ENCODE data around the gene BCKDHA. TPM values are rescaled to one million over a fixed set of nuclear protein-coding genes. Genes with fewer than 3 reads are reported as not detected.

BCKDHA gene
- total and polyA plus RNA-seq, 5 donors = 21.0 to 50.4 (median 33.4) TPM

GRCh38 chr19:41420101-41420880, 22.7 kb downstream of the BCKDHA start:
- DNase-seq = peak in 1 of 3 donors; percentile 10
- H3K9me3 ChIP-seq (ENCODE audit: control insufficient read depth, low read length) = no peaks in the 10 kb centered on the region
- intact Hi-C loops (cut with DNase I) = no loop called here
- ATAC-seq = no peak
- no peaks in the 10 kb centered on the region for H3K4me1 ChIP-seq (ENCODE audit: control insufficient read depth, insufficient read depth, low read length)
- H3K27me3 ChIP-seq (ENCODE audit: control insufficient read depth, insufficient read depth) = no peaks in the 10 kb centered on the region
- 63% methylated on average over 8 of the region's 8 CpGs for WGBS
- H3K4me3 ChIP-seq (ENCODE audit: low read length) = no peak overlapping the region
- H3K27ac ChIP-seq (ENCODE audit: low read length) = no peak overlapping the region

DNA sequence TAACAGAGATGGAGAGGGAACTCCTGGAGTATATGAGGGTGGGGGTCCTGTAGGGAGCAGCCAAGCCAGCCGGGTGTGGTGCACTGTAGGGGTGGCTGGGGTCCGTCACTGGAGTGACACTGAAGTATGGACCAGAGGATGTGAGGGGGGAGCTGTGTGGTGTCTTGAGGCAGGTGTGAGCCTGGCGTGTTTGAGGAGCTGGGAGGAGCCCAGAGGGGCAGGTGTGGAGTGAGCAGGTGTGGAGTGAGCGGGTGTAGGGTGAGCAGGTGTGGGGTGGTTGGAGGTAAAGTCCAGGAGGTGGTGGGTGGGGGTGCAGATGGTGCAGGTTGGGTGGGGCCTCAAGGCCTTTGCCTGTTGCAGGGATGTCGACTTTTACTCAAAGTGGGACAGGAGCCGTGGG, 23.7 kb downstream of the BCKDHA start:
- Histone ChIP-seq H3K27ac (ENCODE audit: low read length) (no peak overlapping the region), H3K4me1 (ENCODE audit: control insufficient read depth, insufficient read depth, low read length) (peaks cover under 1% of the 10 kb centered on the region)
- DNase-seq = no peak

GRCh38 chr19:41421973-41422372, 24.4 kb downstream of the BCKDHA start:
- intact Hi-C loops (cut with DNase I) = no loop called here
- Histone ChIP-seq H3K27me3 (ENCODE audit: control insufficient read depth, insufficient read depth) (no peaks in the 10 kb centered on the region), H3K27ac (ENCODE audit: low read length) (no peak overlapping the region), H3K4me1 (ENCODE audit: control insufficient read depth, insufficient read depth, low read length) (peaks cover 2% of the 10 kb centered on the region), H3K9me3 (ENCODE audit: control insufficient read depth, low read length) (no peaks in the 10 kb centered on the region), H3K4me3 (ENCODE audit: low read length) (no peak overlapping the region)
- peak in 2 of 3 donors; percentile 48 to 52 for DNase-seq
- 94% methylated on average over 20 of the region's 20 CpGs for WGBS
- no peak for ATAC-seq

More for the DNA sequence above, 23.7 kb downstream of the BCKDHA start:
- H3K9me3 ChIP-seq (ENCODE audit: control insufficient read depth, low read length) = no peaks in the 10 kb centered on the region
- 89% methylated on average over 6 of the region's 6 CpGs for WGBS
- H3K27me3 ChIP-seq (ENCODE audit: control insufficient read depth, insufficient read depth) = no peaks in the 10 kb centered on the region
- intact Hi-C loops (cut with DNase I) = no loop called here
- no peak for ATAC-seq
- H3K4me3 ChIP-seq (ENCODE audit: low read length) = no peak overlapping the region

- intact Hi-C loops (cut with DNase I) = no loop called here
- ATAC-seq = no peak
- Histone ChIP-seq H3K4me3 (ENCODE audit: low read length) (no peak overlapping the region), H3K27me3 (ENCODE audit: control insufficient read depth, insufficient read depth) (no peaks in the 10 kb centered on the region), H3K4me1 (ENCODE audit: control insufficient read depth, insufficient read depth, low read length) (peaks cover 2% of the 10 kb centered on the region), H3K27ac (ENCODE audit: low read length) (no peak overlapping the region), H3K9me3 (ENCODE audit: control insufficient read depth, low read length) (no peaks in the 10 kb centered on the region)
- WGBS = 83% methylated on average over 18 of the region's 18 CpGs
- peak in 1 of 3 donors; percentile 35 for DNase-seq
These were observed 24.8 kb downstream of the BCKDHA start for GRCh38 chr19:41422456-41422855.

- DNase-seq (peak in 1 of 3 donors; percentile 42), ATAC-seq (no peak)
- Histone ChIP-seq H3K4me1 (ENCODE audit: control insufficient read depth, insufficient read depth, low read length) (peaks cover 2% of the 10 kb centered on the region), H3K4me3 (ENCODE audit: low read length) (no peak overlapping the region), H3K27me3 (ENCODE audit: control insufficient read depth, insufficient read depth) (no peaks in the 10 kb centered on the region), H3K9me3 (ENCODE audit: control insufficient read depth, low read length) (no peaks in the 10 kb centered on the region), H3K27ac (ENCODE audit: low read length) (no peak overlapping the region)
- intact Hi-C loops (cut with DNase I) = no loop called here
- 92% methylated on average over 12 of the region's 12 CpGs for WGBS
These were observed 25.3 kb downstream of the BCKDHA start for GRCh38 chr19:41422955-41423354.

DNA sequence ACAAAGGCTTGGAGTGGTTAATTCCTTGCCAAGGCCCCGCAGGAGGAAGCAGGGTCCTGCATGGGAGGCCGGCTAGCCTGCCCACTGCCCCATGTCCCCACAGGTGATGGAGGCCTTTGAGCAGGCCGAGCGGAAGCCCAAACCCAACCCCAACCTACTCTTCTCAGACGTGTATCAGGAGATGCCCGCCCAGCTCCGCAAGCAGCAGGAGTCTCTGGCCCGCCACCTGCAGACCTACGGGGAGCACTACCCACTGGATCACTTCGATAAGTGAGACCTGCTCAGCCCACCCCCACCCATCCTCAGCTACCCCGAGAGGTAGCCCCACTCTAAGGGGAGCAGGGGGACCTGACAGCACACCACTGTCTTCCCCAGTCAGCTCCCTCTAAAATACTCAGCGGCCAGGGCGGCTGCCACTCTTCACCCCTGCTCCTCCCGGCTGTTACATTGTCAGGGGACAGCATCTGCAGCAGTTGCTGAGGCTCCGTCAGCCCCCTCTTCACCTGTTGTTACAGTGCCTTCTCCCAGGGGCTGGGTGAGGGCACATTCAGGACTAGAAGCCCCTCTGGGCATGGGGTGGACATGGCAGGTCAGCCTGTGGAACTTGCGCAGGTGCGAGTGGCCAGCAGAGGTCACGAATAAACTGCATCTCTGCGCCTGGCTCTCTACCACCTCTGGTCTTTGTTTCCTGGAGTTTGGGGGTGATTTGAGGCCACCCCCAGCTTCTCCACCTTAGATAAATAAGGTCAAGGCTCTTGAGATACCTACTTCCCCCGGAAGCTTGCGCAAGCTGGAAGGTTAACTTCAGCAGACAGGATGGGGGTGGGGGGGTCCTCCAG, 26.9 kb downstream of the BCKDHA start:
- 82% methylated on average over 21 of the region's 21 CpGs for WGBS
- intact Hi-C loops (cut with DNase I) = no loop called here

GRCh38 chr19:41425174-41426115, 27.8 kb downstream of the BCKDHA start:
- WGBS = 92% methylated on average over 28 of the region's 28 CpGs
- Histone ChIP-seq H3K9me3 (ENCODE audit: control insufficient read depth, low read length) (no peaks in the 10 kb centered on the region), H3K4me1 (ENCODE audit: control insufficient read depth, insufficient read depth, low read length) (peaks cover 2% of the 10 kb centered on the region), H3K4me3 (ENCODE audit: low read length) (no peak overlapping the region), H3K27me3 (ENCODE audit: control insufficient read depth, insufficient read depth) (no peaks in the 10 kb centered on the region), H3K27ac (ENCODE audit: low read length) (no peak overlapping the region)
- no peak for ATAC-seq
- peak in 1 of 3 donors; percentile 46 for DNase-seq
- intact Hi-C loops (cut with DNase I) = no loop called here

More for the DNA sequence above, 26.9 kb downstream of the BCKDHA start:
- ATAC-seq (no peak), DNase-seq (peak in 1 of 3 donors; percentile 54)
- Histone ChIP-seq H3K9me3 (ENCODE audit: control insufficient read depth, low read length) (no peaks in the 10 kb centered on the region), H3K4me3 (ENCODE audit: low read length) (no peak overlapping the region), H3K27me3 (ENCODE audit: control insufficient read depth, insufficient read depth) (no peaks in the 10 kb centered on the region), H3K4me1 (ENCODE audit: control insufficient read depth, insufficient read depth, low read length) (peaks cover 2% of the 10 kb centered on the region), H3K27ac (ENCODE audit: low read length) (no peak overlapping the region)

GRCh38 chr19:41426116-41426841, 28.7 kb downstream of the BCKDHA start:
- ATAC-seq (peak; percentile 3 to 5), DNase-seq (peak in 2 of 3 donors; percentile 61 to 71)
- intact Hi-C loops (cut with DNase I) = no loop called here
- 75% methylated on average over 36 of the region's 36 CpGs for WGBS
- Histone ChIP-seq H3K4me1 (ENCODE audit: control insufficient read depth, insufficient read depth, low read length) (peaks cover 5% of the 10 kb centered on the region), H3K9me3 (ENCODE audit: control insufficient read depth, low read length) (no peaks in the 10 kb centered on the region), H3K4me3 (ENCODE audit: low read length) (peak overlapping the region; percentile 74), H3K27me3 (ENCODE audit: control insufficient read depth, insufficient read depth) (no peaks in the 10 kb centered on the region), H3K27ac (ENCODE audit: low read length) (peak overlapping the region; percentile 78)

DNA sequence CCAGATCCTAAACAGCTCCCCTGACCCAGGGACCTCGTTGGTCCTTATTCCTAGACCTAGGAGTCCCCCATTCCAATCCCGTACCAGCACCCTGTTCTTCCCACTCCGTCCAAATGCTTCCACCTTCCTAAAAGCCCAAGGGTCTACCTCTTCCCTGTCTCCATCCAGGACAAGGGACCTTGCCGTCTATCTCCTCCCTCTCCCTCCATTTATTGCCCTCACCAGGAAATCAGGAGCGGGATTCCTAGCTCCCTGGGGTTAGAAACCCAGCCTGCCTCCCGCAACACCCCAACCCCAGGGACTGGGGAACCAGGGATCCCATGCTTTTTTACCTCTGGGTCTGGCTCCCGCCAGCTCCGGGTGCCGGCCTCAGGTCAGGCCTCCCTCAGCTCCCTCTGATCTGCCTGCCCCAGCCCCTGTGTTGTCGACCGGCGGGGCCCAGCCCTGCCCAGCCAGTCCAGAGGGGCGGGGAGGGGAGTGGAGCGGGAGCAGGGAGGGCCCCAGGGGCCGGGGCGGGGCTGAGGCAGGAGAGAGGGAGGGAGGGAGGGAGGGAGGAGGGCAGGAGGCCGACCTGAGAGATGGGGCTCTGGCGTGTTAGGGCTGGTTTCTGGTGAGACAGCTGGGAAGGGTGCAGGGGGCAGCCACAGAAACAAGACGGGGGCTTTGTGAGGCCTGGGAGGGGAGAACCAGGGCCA, 29.5 kb downstream of the BCKDHA start, which contains the start of gene B3GNT8:
Gene B3GNT8 (minus strand): TSS at position 423 of the 695 bp plus-strand sequence. CDS start 596 bp downstream, outside the sequence.
- Histone ChIP-seq H3K27me3 (ENCODE audit: control insufficient read depth, insufficient read depth) (no peaks in the 10 kb centered on the region), H3K4me3 (ENCODE audit: low read length) (peak within 1 kb of the TSS; percentile 74), H3K27ac (ENCODE audit: low read length) (peak within 1 kb of the TSS; percentile 78), H3K9me3 (ENCODE audit: control insufficient read depth, low read length) (no peaks in the 10 kb centered on the region), H3K4me1 (ENCODE audit: control insufficient read depth, insufficient read depth, low read length) (peaks cover 6% of the 10 kb centered on the region)
- ATAC-seq (peak; percentile 90 to 92), DNase-seq (peak; percentile 88 to 95 (median 95))
- intact Hi-C loops (cut with DNase I) = no loop called here
- 9% methylated on average over 19 of the region's 19 CpGs for WGBS

All from right cardiac atrium (tissue), 5 donors.